ENCODE results near the gene FBXL13. TPM values are rescaled to one million over a fixed set of nuclear protein-coding genes. Genes with fewer than 3 reads are reported as not detected.
A peak's percentile ranks its signal among the peaks of the same experiment; 100 is the strongest.
"Not testable (repeated sequence)": the region's sequence is repeated elsewhere in the genome, so short reads cannot be mapped to it uniquely, and the experiment has no call there.

FBXL13 gene
- total RNA-seq, 1 donor = 2.2 TPM

GRCh38 chr7:103031781-103032180, 42.8 kb downstream of the FBXL13 start:
- H3K36me3 ChIP-seq (ENCODE audit: insufficient read depth, low read length) = no peaks in the 10 kb centered on the region
- H3K79me2 ChIP-seq (ENCODE audit: insufficient read depth, low read length) = no peaks in the 10 kb centered on the region
- no peak overlapping the region for H2AFZ ChIP-seq (ENCODE audit: low read length)
- no peaks in the 10 kb centered on the region for H3K27me3 ChIP-seq (ENCODE audit: insufficient read depth, low read length)
- peak; percentile 75 for DNase-seq (ENCODE audit: insufficient read length, low spot score, missing footprints)
- no peak overlapping the region for H3K27ac ChIP-seq (ENCODE audit: low read depth, low read length)
- H3K4me3 ChIP-seq (ENCODE audit: insufficient read depth, low read length) = no peak overlapping the region
- no peaks in the 10 kb centered on the region for H4K20me1 ChIP-seq (ENCODE audit: insufficient read depth, low read length)
- no peak overlapping the region for H3K4me2 ChIP-seq (ENCODE audit: insufficient read depth, low read length)
- no peaks in the 10 kb centered on the region for H3K9me3 ChIP-seq (ENCODE audit: low read depth, low read length)
- H3K4me1 ChIP-seq (ENCODE audit: insufficient read depth, low read length) = no peaks in the 10 kb centered on the region
- no peak for TF ChIP-seq CTCF (IDR thresholded peaks at IDR 0.05; ENCODE audit: extremely low read depth, low read depth, low read length)

- DNase-seq (ENCODE audit: insufficient read length, low spot score, missing footprints) = no peak
- no peaks in the 10 kb centered on the region for H3K4me1 ChIP-seq (ENCODE audit: insufficient read depth, low read length)
- no peak for TF ChIP-seq CTCF (IDR thresholded peaks at IDR 0.05; ENCODE audit: extremely low read depth, low read depth, low read length)
- no peaks in the 10 kb centered on the region for H3K9me3 ChIP-seq (ENCODE audit: low read depth, low read length)
- no peak overlapping the region for H3K27ac ChIP-seq (ENCODE audit: low read depth, low read length)
- no peaks in the 10 kb centered on the region for H3K36me3 ChIP-seq (ENCODE audit: insufficient read depth, low read length)
- H3K79me2 ChIP-seq (ENCODE audit: insufficient read depth, low read length) = no peaks in the 10 kb centered on the region
- no peak overlapping the region for H2AFZ ChIP-seq (ENCODE audit: low read length)
- no peak overlapping the region for H3K4me2 ChIP-seq (ENCODE audit: insufficient read depth, low read length)
- no peaks in the 10 kb centered on the region for H3K27me3 ChIP-seq (ENCODE audit: insufficient read depth, low read length)
- H3K4me3 ChIP-seq (ENCODE audit: insufficient read depth, low read length) = no peak overlapping the region
- H4K20me1 ChIP-seq (ENCODE audit: insufficient read depth, low read length) = no peaks in the 10 kb centered on the region
Observed at GRCh38 chr7:103031024-103031423, 43.6 kb downstream of the FBXL13 start.

- no peak overlapping the region for H3K4me3 ChIP-seq (ENCODE audit: insufficient read depth, low read length)
- no peak overlapping the region for H2AFZ ChIP-seq (ENCODE audit: low read length)
- H3K79me2 ChIP-seq (ENCODE audit: insufficient read depth, low read length) = no peaks in the 10 kb centered on the region
- no peaks in the 10 kb centered on the region for H4K20me1 ChIP-seq (ENCODE audit: insufficient read depth, low read length)
- no peak for DNase-seq (ENCODE audit: insufficient read length, low spot score, missing footprints)
- no peaks in the 10 kb centered on the region for H3K27me3 ChIP-seq (ENCODE audit: insufficient read depth, low read length)
- H3K4me1 ChIP-seq (ENCODE audit: insufficient read depth, low read length) = no peaks in the 10 kb centered on the region
- no peaks in the 10 kb centered on the region for H3K36me3 ChIP-seq (ENCODE audit: insufficient read depth, low read length)
- H3K4me2 ChIP-seq (ENCODE audit: insufficient read depth, low read length) = no peak overlapping the region
- H3K9me3 ChIP-seq (ENCODE audit: low read depth, low read length) = no peaks in the 10 kb centered on the region
- no peak overlapping the region for H3K27ac ChIP-seq (ENCODE audit: low read depth, low read length)
- no peak for TF ChIP-seq CTCF (IDR thresholded peaks at IDR 0.05; ENCODE audit: extremely low read depth, low read depth, low read length)
Observed at GRCh38 chr7:103025341-103025740, 49.3 kb downstream of the FBXL13 start.

GRCh38 chr7:103023578-103023977, 51.0 kb downstream of the FBXL13 start:
- H3K79me2 ChIP-seq (ENCODE audit: insufficient read depth, low read length); DNase-seq (ENCODE audit: insufficient read length, low spot score, missing footprints); H3K36me3 ChIP-seq (ENCODE audit: insufficient read depth, low read length); H3K4me2 ChIP-seq (ENCODE audit: insufficient read depth, low read length); H3K27me3 ChIP-seq (ENCODE audit: insufficient read depth, low read length); H3K4me1 ChIP-seq (ENCODE audit: insufficient read depth, low read length); H3K9me3 ChIP-seq (ENCODE audit: low read depth, low read length); H3K4me3 ChIP-seq (ENCODE audit: insufficient read depth, low read length); H3K27ac ChIP-seq (ENCODE audit: low read depth, low read length); H2AFZ ChIP-seq (ENCODE audit: low read length); H4K20me1 ChIP-seq (ENCODE audit: insufficient read depth, low read length): not testable (repeated sequence)

- H4K20me1 ChIP-seq (ENCODE audit: insufficient read depth, low read length); H3K4me2 ChIP-seq (ENCODE audit: insufficient read depth, low read length); H3K9me3 ChIP-seq (ENCODE audit: low read depth, low read length); H3K27ac ChIP-seq (ENCODE audit: low read depth, low read length); H3K4me3 ChIP-seq (ENCODE audit: insufficient read depth, low read length); DNase-seq (ENCODE audit: insufficient read length, low spot score, missing footprints); H3K79me2 ChIP-seq (ENCODE audit: insufficient read depth, low read length); H3K4me1 ChIP-seq (ENCODE audit: insufficient read depth, low read length); H2AFZ ChIP-seq (ENCODE audit: low read length); H3K27me3 ChIP-seq (ENCODE audit: insufficient read depth, low read length); H3K36me3 ChIP-seq (ENCODE audit: insufficient read depth, low read length): not testable (repeated sequence)
Observed at GRCh38 chr7:103021490-103021889, 53.1 kb downstream of the FBXL13 start.

GRCh38 chr7:103020876-103021275, 53.7 kb downstream of the FBXL13 start:
- not testable (repeated sequence) for H3K27ac ChIP-seq (ENCODE audit: low read depth, low read length); H4K20me1 ChIP-seq (ENCODE audit: insufficient read depth, low read length); H3K4me3 ChIP-seq (ENCODE audit: insufficient read depth, low read length); H3K79me2 ChIP-seq (ENCODE audit: insufficient read depth, low read length); H2AFZ ChIP-seq (ENCODE audit: low read length); H3K36me3 ChIP-seq (ENCODE audit: insufficient read depth, low read length); H3K4me1 ChIP-seq (ENCODE audit: insufficient read depth, low read length); H3K4me2 ChIP-seq (ENCODE audit: insufficient read depth, low read length); H3K9me3 ChIP-seq (ENCODE audit: low read depth, low read length); DNase-seq (ENCODE audit: insufficient read length, low spot score, missing footprints); H3K27me3 ChIP-seq (ENCODE audit: insufficient read depth, low read length)

GRCh38 chr7:103018295-103018694, 56.3 kb downstream of the FBXL13 start:
- not testable (repeated sequence) for H4K20me1 ChIP-seq (ENCODE audit: insufficient read depth, low read length); H2AFZ ChIP-seq (ENCODE audit: low read length); H3K9me3 ChIP-seq (ENCODE audit: low read depth, low read length); H3K79me2 ChIP-seq (ENCODE audit: insufficient read depth, low read length); H3K4me3 ChIP-seq (ENCODE audit: insufficient read depth, low read length); H3K4me1 ChIP-seq (ENCODE audit: insufficient read depth, low read length); H3K4me2 ChIP-seq (ENCODE audit: insufficient read depth, low read length); DNase-seq (ENCODE audit: insufficient read length, low spot score, missing footprints); H3K36me3 ChIP-seq (ENCODE audit: insufficient read depth, low read length); H3K27ac ChIP-seq (ENCODE audit: low read depth, low read length); H3K27me3 ChIP-seq (ENCODE audit: insufficient read depth, low read length)

Measured in osteoblast (primary cell).